GM12891 (cell line): ENCODE data around the gene HECTD4.

Experiments
- DNase-seq: peaks from one replicate; pipeline ENCODE4 v3.0.0; 2011; ENCODE audit warnings: low spot score; ENCODE audit not compliant: insufficient read length
- FAIRE-seq: peaks from 2 replicates; lab custom pipeline; 2011; peaks lifted over from hg19 to GRCh38; lab: Jason Lieb, UNC
- PAX5 ChIP-seq: IDR thresholded peaks from 2 replicates; pipeline ENCODE4 v1.6.1; 2011; ENCODE audit warnings: low read length, moderate library complexity, mild to moderate bottlenecking; ENCODE audit not compliant: insufficient read depth, severe bottlenecking
- POLR2A ChIP-seq: IDR thresholded peaks from 2 replicates; pipeline ENCODE4 v1.6.1; 2011; ENCODE audit warnings: low read depth, low read length, control low read depth
- POLR2AphosphoS5 ChIP-seq: IDR thresholded peaks from 2 replicates; pipeline ENCODE4 v1.6.1; 2011; ENCODE audit warnings: low read depth, low read length, control low read depth
- POU2F2 ChIP-seq: IDR thresholded peaks from 2 replicates; pipeline ENCODE4 v1.6.1; 2011; ENCODE audit warnings: low read depth, mild to moderate bottlenecking, control low read depth, low read length, moderate library complexity
- SPI1 ChIP-seq: IDR thresholded peaks from 2 replicates; pipeline ENCODE4 v1.6.1; 2011; ENCODE audit warnings: low read depth, low read length, control low read depth
- TAF1 ChIP-seq: IDR thresholded peaks from 2 replicates; pipeline ENCODE4 v1.6.1; 2011; ENCODE audit warnings: low read depth, low read length, control low read depth

HECTD4 gene

DNA sequence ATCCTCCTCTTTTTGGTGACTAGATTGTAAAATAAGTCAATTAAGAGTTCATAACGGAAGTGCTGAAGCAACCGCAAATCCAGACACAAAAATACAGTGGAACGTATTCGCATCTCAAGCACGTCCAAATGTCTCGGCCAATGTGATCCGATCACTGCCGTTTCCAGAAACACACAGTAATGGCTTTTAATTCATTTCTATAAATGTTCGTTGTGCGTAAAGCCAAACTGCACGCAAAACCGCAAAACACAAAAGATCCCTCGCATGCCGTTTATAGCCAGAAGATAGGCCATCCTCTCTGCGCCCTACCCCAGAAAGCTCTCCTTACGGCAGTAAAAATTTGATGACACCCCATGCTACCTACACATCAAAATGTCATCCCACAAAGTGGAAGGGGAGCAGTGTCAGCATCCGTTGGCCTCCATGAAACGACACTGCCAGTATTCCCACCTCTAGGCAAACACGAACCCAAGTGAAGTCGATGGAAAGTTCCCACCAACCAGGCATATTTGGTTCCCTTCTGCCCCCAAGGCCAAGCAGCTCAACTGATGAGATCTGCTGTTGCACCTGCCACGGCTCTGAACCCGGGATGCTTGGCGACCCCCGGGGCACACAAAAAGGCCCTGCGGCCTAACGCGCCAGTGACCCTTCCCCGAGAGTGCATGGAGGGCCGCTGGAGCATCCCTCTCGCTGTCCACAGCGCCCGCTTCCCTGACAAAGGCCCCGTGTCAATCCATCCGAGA, 1.4 kb downstream of the HECTD4 start:
- FAIRE-seq = peak; percentile 63
- TF ChIP-seq POU2F2 (no peak), TAF1 (no peak), SPI1 (no peak)
- DNase-seq = no peak

DNA sequence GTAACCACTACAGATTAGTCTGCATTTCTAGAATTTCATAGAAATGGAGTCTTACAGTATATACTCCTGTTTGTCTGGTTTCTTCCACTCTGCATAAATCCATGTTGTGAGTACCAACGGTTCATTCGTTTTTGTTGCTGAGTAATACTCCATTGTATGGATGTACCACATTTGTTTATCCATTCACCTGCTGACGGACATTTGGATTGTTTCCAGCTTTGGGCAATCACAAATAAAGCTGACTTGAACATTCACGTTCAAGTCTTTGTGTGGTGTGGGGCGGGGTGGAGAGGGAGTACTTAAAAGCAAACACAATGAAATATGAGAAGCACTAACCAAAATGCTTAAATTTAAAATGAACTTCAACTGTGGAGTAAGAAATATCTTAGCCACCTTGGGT, 7.1 kb downstream of the HECTD4 start:
- FAIRE-seq (no peak), DNase-seq (no peak)
- TF ChIP-seq POLR2A = no peak

DNA sequence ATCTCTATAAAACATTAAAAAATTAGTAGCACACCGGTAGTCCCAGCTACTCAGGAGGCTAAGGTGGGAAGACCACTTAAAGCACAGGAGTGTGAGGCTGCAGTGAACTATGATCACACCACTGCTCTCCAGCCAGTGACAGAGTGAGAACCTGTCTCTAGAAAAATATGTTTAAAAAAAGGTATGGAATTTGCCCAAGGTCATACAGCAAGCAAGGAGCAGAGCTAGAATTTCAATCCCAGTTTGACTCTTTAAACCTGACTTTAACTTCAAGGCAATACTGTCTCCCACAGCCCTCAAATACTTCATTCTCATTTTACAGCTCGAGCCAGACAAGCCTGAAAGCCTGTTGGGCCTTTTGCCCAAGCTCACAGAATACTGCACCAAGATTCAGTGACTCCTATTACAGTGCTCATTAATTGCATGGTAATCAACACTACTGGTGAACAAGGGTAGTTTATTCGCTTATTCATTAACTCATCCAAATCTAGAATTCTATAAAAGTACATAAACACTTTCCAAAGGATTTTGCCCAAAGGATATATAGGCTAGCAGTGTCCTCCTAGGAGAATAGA, 8.0 kb downstream of the HECTD4 start:
- FAIRE-seq = no peak
- TF ChIP-seq SPI1 (no peak), PAX5 (no peak), POU2F2 (no peak), POLR2AphosphoS5 (no peak), POLR2A (no peak), TAF1 (no peak)
- no peak for DNase-seq

DNA sequence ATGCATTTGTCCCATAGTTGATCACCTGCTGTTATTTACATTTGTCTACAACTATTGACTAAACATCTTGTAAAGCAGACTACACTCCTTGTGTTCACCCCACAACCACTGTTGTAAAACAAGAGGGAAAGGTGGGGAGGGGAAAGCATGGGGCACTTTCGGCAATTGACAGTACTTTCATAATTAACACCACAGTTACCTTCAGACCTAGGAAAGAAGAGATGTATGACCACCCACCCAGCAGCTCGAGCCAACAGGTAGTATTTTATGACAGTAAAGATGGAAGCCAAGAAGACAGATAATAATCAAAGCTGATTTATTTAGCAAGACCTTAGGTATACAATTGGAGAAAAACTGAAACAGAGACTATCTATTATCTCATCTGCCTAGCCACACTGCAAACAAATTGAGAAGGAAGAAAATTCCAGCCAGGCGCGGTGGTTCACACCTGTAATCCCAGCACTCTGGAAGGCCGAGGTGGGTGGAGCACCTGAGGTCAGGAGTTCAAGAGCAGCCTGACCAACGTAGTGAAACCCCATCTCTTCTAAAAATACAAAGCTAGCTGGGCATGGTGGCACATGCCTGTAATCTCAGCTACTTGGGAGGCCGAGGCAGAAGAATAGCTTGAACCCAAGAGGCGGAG, 11.2 kb downstream of the HECTD4 start:
- DNase-seq (no peak), FAIRE-seq (peak; percentile 16)
- no peak for TF ChIP-seq POU2F2
- no peak for TF ChIP-seq SPI1
- TF ChIP-seq TAF1 = no peak
- TF ChIP-seq POLR2A = no peak
- TF ChIP-seq POLR2AphosphoS5 = no peak

DNA sequence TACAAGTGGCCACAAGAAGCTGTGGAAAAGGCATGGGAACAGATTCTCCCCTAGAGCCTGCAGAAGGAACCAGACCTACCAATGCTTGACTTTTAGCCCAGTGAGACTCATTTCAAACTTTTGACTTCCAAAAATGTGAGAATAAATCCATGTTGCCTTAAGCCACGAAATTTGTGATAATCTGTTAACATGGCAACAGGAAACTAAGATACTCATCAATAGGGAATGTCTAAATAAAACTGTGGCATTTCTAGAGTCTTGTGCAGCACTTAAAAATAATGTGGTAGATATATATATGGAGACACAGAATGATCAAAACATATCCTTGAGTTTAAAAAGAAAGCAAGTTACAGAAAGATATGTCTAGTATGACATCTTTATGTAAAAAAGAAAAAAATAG, 12.0 kb downstream of the HECTD4 start:
- no peak for TF ChIP-seq SPI1
- TF ChIP-seq POLR2A = no peak
- no peak for TF ChIP-seq POU2F2
- TF ChIP-seq POLR2AphosphoS5 = no peak
- no peak for TF ChIP-seq TAF1
- TF ChIP-seq PAX5 = no peak
- FAIRE-seq (no peak), DNase-seq (no peak)

DNA sequence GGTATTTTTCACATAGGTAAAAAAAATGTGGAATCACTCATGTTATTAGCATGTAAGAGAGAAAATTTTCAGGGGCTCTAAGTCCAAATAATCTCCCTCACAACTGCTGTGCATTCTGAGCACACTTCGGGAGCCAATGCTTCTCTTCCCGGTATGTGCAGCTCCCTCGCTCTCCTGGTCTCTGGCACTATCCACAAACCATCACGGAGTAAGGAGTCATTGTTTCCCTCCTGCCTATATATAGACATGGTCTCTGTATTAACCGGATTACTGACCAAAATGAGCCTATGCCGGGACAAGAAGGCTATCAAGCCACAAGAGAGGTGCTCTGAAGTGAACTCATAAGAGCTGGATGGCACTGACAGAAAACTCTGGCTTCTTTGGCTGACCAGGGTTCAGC, 13.4 kb downstream of the HECTD4 start:
- DNase-seq = no peak
- no peak for FAIRE-seq
- TF ChIP-seq POU2F2 (no peak), TAF1 (no peak), SPI1 (no peak), POLR2AphosphoS5 (no peak), PAX5 (no peak), POLR2A (no peak)

DNA sequence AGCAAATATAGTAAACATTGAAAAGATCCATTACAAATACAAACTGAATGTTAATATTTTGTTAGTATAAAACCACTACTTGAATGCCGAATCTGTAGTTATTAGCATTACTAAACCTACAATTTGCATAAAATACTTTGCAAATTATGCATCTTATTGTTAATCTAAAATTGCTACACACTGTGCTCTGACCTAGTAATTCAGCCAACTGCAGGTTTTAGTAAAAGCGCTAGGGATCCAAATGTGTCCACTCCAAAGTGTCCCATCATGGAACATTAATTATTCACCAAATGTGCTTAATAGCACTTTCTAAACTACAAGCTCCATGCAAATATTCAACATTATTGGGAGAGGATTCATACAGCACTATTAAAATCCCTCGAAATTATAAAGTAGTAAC, 14.3 kb downstream of the HECTD4 start:
- TF ChIP-seq SPI1 = no peak
- no peak for TF ChIP-seq POLR2A
- no peak for TF ChIP-seq POLR2AphosphoS5
- TF ChIP-seq TAF1 = no peak
- no peak for TF ChIP-seq PAX5
- no peak for TF ChIP-seq POU2F2
- FAIRE-seq (no peak), DNase-seq (no peak)

DNA sequence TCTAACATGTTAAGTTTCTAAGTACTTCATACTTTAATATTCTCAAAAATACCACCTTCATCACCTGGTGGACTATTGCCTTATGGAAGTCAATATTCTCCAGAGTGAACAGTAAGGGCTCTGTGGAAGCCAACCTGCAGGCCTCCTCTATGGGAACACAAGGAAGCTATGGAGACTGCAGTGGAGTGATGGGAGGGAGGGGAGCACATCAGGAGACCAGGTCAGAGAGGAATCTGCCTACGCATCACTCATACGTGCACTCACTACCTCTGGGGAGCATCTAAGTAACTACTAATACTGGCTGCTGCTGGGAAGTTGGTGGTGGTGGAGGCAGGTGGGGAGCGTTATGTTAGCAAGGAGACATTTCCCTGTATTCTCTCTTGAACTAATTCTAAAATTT, 19.9 kb downstream of the HECTD4 start:
- no peak for DNase-seq
- no peak for TF ChIP-seq POLR2A
- no peak for TF ChIP-seq TAF1
- no peak for TF ChIP-seq SPI1
- TF ChIP-seq POU2F2 = no peak
- no peak for FAIRE-seq

DNA sequence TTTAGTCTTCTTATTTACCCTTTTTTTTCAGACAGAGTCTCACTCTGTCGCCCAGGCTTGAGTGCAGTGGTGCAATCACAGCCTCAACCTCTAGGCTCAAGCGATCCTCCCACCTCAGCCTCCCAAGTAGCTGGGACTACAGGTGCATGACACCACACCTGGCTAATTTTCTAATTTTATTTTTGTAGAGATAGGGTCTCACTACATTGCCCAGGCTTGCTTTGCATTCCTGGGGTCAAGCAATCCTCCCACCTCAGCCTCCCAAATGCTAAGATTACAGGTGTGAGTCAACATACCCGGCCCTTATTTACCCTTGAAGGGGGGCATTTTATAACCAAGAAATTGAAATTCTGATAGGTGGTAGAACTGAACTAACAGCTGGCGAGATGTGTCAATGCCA, 21.0 kb downstream of the HECTD4 start:
- no peak for TF ChIP-seq POLR2AphosphoS5
- no peak for TF ChIP-seq TAF1
- TF ChIP-seq SPI1 = no peak
- no peak for TF ChIP-seq POLR2A
- no peak for TF ChIP-seq PAX5
- TF ChIP-seq POU2F2 = no peak
- DNase-seq (no peak), FAIRE-seq (no peak)

DNA sequence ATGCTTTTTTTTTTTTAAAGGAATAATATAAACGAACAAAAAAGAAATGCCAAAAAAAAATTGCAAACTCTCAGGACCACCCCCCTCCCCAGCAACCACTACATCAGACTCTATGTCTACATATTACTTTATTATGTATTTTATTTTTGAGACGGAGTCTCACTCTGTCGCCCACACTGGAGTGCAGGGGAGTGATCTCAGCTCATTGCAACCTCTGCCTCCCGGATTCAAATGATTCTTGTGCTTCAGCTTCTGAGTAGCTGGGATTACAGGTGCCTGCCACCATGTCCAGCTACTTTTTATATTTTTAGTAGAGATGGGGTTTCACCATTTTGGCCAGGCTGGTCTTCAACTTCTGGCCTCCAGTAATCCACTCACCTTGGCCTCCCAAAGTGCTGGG, 22.9 kb downstream of the HECTD4 start:
- DNase-seq = no peak
- FAIRE-seq = no peak
- TF ChIP-seq POLR2A (no peak), PAX5 (no peak), POU2F2 (no peak), SPI1 (no peak), TAF1 (no peak), POLR2AphosphoS5 (no peak)
